SK-N-SH treated with all-trans-retinoic acid at 6 μM for 48 hours (cell line): ENCODE measurements around the gene DNER.

Source experiments
- GLIS3 ChIP-seq: fragments of 250-450 bp; sonication (Bioruptor Pico); IDR thresholded peaks from 2 replicates; pipeline ENCODE4 v1.5.0; 2020; ENCODE audit warnings: mild to moderate bottlenecking, moderate library complexity
- ZFP30 ChIP-seq: fragments of 450-650 bp; formaldehyde crosslinking; IDR thresholded peaks from 2 replicates; pipeline ENCODE4 v1.5.0; 2022; ENCODE audit warnings: mild to moderate bottlenecking, moderate library complexity

GRCh38 chr2:229488232-229488631 is 226.1 kb downstream of the DNER start:
- TF ChIP-seq ZFP30 (CRISPR knock-in tag) (no peak), GLIS3 (no peak)
